SK-N-SH (cell line): ENCODE data around the gene ARHGAP4.

Source experiments
- CHD2 ChIP-seq: fragments of 150-350 bp; IDR thresholded peaks from 2 replicates; pipeline ENCODE4 v1.6.1; 2018; ENCODE audit warnings: low read length; ENCODE audit not compliant: partially characterized antibody
- CTCF ChIP-seq: fragments of 200-600 bp; sonication (generic); IDR thresholded peaks from 2 replicates; pipeline ENCODE4 v1.6.1; 2017; ENCODE audit warnings: antibody characterized with exemption, mild to moderate bottlenecking, moderate library complexity
- ELF1 ChIP-seq: IDR thresholded peaks from 2 replicates; pipeline ENCODE4 v1.4.0; 2012
- EZH2phosphoT487 ChIP-seq: fragments of 200-600 bp; sonication (generic); IDR thresholded peaks from 2 replicates; pipeline ENCODE4 v1.6.1; 2017; ENCODE audit warnings: low read depth, mixed run types, mild to moderate bottlenecking, antibody characterized with exemption, moderate library complexity, borderline replicate concordance
- FOXM1 ChIP-seq: IDR thresholded peaks from 2 replicates; pipeline ENCODE4 v1.4.0; 2012; ENCODE audit warnings: low read depth, mild to moderate bottlenecking
- GABPA ChIP-seq: IDR thresholded peaks from 2 replicates; pipeline ENCODE4 v1.4.0; 2012; ENCODE audit warnings: low read depth, mild to moderate bottlenecking
- GATA2 ChIP-seq: sonication (generic); formaldehyde crosslinking; IDR thresholded peaks from 2 replicates; pipeline ENCODE4 v1.5.0; 2020; ENCODE audit warnings: mild to moderate bottlenecking, missing genetic modification reagents
- POLR2AphosphoS5 ChIP-seq: IDR thresholded peaks from 2 replicates; pipeline ENCODE4 v1.6.1; 2012; ENCODE audit warnings: low read depth, low read length
- REST ChIP-seq: IDR thresholded peaks from 2 replicates; pipeline ENCODE4 v1.6.1; 2012; ENCODE audit warnings: mild to moderate bottlenecking, low read depth, low read length, moderate library complexity
- RFX5 ChIP-seq: IDR thresholded peaks from 2 replicates; pipeline ENCODE4 v1.6.1; 2012; ENCODE audit warnings: mild to moderate bottlenecking, improper control_type of control experiment, low read length
- RXRA ChIP-seq: IDR thresholded peaks from 2 replicates; pipeline ENCODE4 v1.4.0; 2012; ENCODE audit warnings: low read depth, mild to moderate bottlenecking, borderline replicate concordance
- SIN3A ChIP-seq: IDR thresholded peaks from 2 replicates; pipeline ENCODE4 v1.6.1; 2012; ENCODE audit warnings: low read depth, mild to moderate bottlenecking, low read length, moderate library complexity, borderline replicate concordance
- USF1 ChIP-seq: IDR thresholded peaks from 2 replicates; pipeline ENCODE4 v1.4.0; 2012; ENCODE audit warnings: low read depth, borderline replicate concordance
- ZBTB33 ChIP-seq: IDR thresholded peaks from 2 replicates; pipeline ENCODE4 v1.4.0; 2012; ENCODE audit warnings: low read depth, borderline replicate concordance

GRCh38 chrX:153948002-153948466, 22.0 kb upstream of the ARHGAP4 start:
- TF ChIP-seq CTCF: no peak
- TF ChIP-seq POLR2AphosphoS5: no peak
- TF ChIP-seq CHD2: no peak
- no peak for TF ChIP-seq SIN3A
- TF ChIP-seq RXRA: no peak
- no peak for TF ChIP-seq REST
- TF ChIP-seq GABPA: no peak
- no peak for TF ChIP-seq USF1
- TF ChIP-seq ELF1: no peak
- no peak for TF ChIP-seq FOXM1
- no peak for TF ChIP-seq RFX5
- TF ChIP-seq EZH2phosphoT487: no peak
- TF ChIP-seq GATA2 (CRISPR knock-in tag): no peak
- no peak for TF ChIP-seq ZBTB33
